CD8-positive, alpha-beta memory T cell (primary cell): ENCODE measurements around the gene NFASC. TPM values are rescaled to one million over a fixed set of nuclear protein-coding genes. Genes with fewer than 3 reads are reported as not detected.

Experiments
- CTCF ChIA-PET: fragments of 350-600 bp; sonication (Branson Sonifier 250); formaldehyde crosslinking; loops from one replicate; lab custom pipeline; 2021; ENCODE audit warnings: antibody characterized with exemption; lab: Charles Lee
- POLR2A ChIA-PET: fragments of 350-600 bp; sonication (Branson Sonifier 250); formaldehyde crosslinking; loops from one replicate; lab custom pipeline; 2021; ENCODE audit warnings: antibody characterized with exemption; lab: Charles Lee
- DNase-seq, 5 donors: peaks; one replicate each; pipeline versions ENCODE4 v3.0.0 to v3.0.0-alpha.2; 2020 to 2022; ENCODE audit warnings: mixed read lengths in 1 of 5
- H3K27ac ChIP-seq: one replicate; pipeline ENCODE4 v1.7.0; 2013; ENCODE audit warnings: low read depth, mild to moderate bottlenecking, low read length, moderate library complexity
- H3K27me3 ChIP-seq: 2 replicates; pipeline ENCODE4 v1.7.0; 2013; ENCODE audit warnings: low read length, mild to moderate bottlenecking; ENCODE audit not compliant: insufficient read depth, poor library complexity, severe bottlenecking
- H3K36me3 ChIP-seq: 2 replicates; pipeline ENCODE4 v1.7.0; 2013; ENCODE audit warnings: mild to moderate bottlenecking, low read length, moderate library complexity; ENCODE audit not compliant: insufficient read depth
- H3K4me1 ChIP-seq: 2 replicates; pipeline ENCODE4 v1.7.0; 2013; ENCODE audit warnings: mild to moderate bottlenecking, low read length, moderate library complexity; ENCODE audit not compliant: insufficient read depth
- H3K4me3 ChIP-seq: 2 replicates; pipeline ENCODE4 v1.7.0; 2013; ENCODE audit warnings: mild to moderate bottlenecking, low read length
- H3K9me3 ChIP-seq: 2 replicates; pipeline ENCODE4 v1.7.0; 2013; ENCODE audit warnings: mild to moderate bottlenecking, low read length
- H3K27ac Mint-ChIP-seq, 8 donors: one replicate each; pipeline ENCODE4 v1.8.0; 2020 to 2021; ENCODE audit warnings: mixed read lengths in 8 of 8, mild to moderate bottlenecking in 6 of 8, inconsistent platforms in 3 of 8, moderate library complexity in 3 of 8
- H3K27me3 Mint-ChIP-seq, 2 donors: one replicate each; pipeline ENCODE4 v1.8.0; 2020 to 2021; ENCODE audit warnings: mixed read lengths in 2 of 2, mild to moderate bottlenecking in 1 of 2, moderate library complexity in 1 of 2
- H3K36me3 Mint-ChIP-seq, 3 donors: one replicate each; pipeline ENCODE4 v1.8.0; 2020 to 2021; ENCODE audit warnings: mixed read lengths in 3 of 3, inconsistent platforms in 1 of 3, mild to moderate bottlenecking in 1 of 3
- H3K4me1 Mint-ChIP-seq, 3 donors: one replicate each; pipeline ENCODE4 v1.8.0; 2020 to 2021; ENCODE audit warnings: mixed read lengths in 3 of 3, inconsistent platforms in 1 of 3, mild to moderate bottlenecking in 1 of 3
- H3K4me3 Mint-ChIP-seq, 7 donors: one replicate each; pipeline ENCODE4 v1.8.0; 2020 to 2021; ENCODE audit warnings: mixed read lengths in 7 of 7, mild to moderate bottlenecking in 6 of 7, moderate library complexity in 4 of 7, inconsistent platforms in 2 of 7
- H3K9me3 Mint-ChIP-seq, 5 donors: one replicate each; pipeline ENCODE4 v1.8.0; 2020 to 2022; ENCODE audit warnings: mixed read lengths in 5 of 5, mild to moderate bottlenecking in 3 of 5, moderate library complexity in 2 of 5, inconsistent platforms in 1 of 5
- polyA plus RNA-seq: library from polyadenylated mRNA; unstranded; fragments of 300-500 nt; fragmentation: Illumina TruSeq; gene quantifications from one replicate; pipeline ENCODE4 v1.2.3, GENCODE V29; 2021
- total RNA-seq, 2 experiments: library from RNA; stranded (reverse); gene quantifications; one replicate each; pipeline ENCODE4 v1.2.3, GENCODE V29; 2021

The NFASC gene
- total and polyA plus RNA-seq, 3 experiments from 2014 or later, result 0.11 to 0.16 TPM; not detected in 1

GRCh38 chr1:205058853-205059252, 188.2 kb downstream of the NFASC start:
- Mint-ChIP-seq H3K27me3 (peaks cover 0 to 3% of the 10 kb centered on the region in 2 donors), H3K9me3 (no peaks in the 10 kb centered on the region), H3K36me3 (no peaks in the 10 kb centered on the region), H3K27ac (no peak overlapping the region), H3K4me3 (no peak overlapping the region), H3K4me1 (no peaks in the 10 kb centered on the region)
- H3K9me3 ChIP-seq, result no peaks in the 10 kb centered on the region
- no peak overlapping the region for H3K4me3 ChIP-seq
- POLR2A ChIA-PET, result no interaction called here
- H3K36me3 ChIP-seq, result no peaks in the 10 kb centered on the region
- CTCF ChIA-PET, result no interaction called here
- H3K27ac ChIP-seq, result no peak overlapping the region
- H3K4me1 ChIP-seq, result no peaks in the 10 kb centered on the region
- no peak for DNase-seq
- no peaks in the 10 kb centered on the region for H3K27me3 ChIP-seq

GRCh38 chr1:205059660-205060059, 189.0 kb downstream of the NFASC start:
- H3K9me3 ChIP-seq, result no peaks in the 10 kb centered on the region
- Mint-ChIP-seq H3K9me3 (no peaks in the 10 kb centered on the region), H3K4me1 (no peaks in the 10 kb centered on the region), H3K27ac (peak overlapping the region in 1 of 8 donors; percentile 72), H3K27me3 (peaks cover 0 to 3% of the 10 kb centered on the region in 2 donors), H3K4me3 (no peak overlapping the region), H3K36me3 (no peaks in the 10 kb centered on the region)
- no peaks in the 10 kb centered on the region for H3K27me3 ChIP-seq
- H3K36me3 ChIP-seq, result no peaks in the 10 kb centered on the region
- H3K4me1 ChIP-seq, result no peaks in the 10 kb centered on the region
- ChIA-PET POLR2A (no interaction called here), CTCF (no interaction called here)
- no peak for DNase-seq
- H3K4me3 ChIP-seq, result no peak overlapping the region
- H3K27ac ChIP-seq, result no peak overlapping the region

DNA sequence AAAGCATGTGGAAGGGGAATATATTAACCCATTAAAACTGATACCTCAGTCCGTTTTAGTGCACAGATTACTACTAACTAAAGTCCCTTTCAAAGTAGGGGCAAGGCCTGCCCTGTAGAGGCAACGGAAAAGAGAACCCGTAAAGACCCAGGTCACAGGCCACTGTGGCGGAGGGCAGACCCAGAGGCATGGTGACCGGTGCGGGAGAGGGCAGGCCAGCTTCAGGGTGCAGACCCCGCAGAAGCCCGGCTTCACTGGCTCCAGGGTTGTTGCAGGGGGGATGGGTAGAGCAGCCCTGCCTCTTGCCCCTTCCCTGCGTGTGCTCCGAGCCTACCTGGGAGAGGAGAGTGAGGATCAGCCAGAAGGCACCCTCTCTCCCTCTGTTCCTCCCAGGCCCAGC, 190.1 kb downstream of the NFASC start:
- Histone ChIP-seq H3K36me3 (no peaks in the 10 kb centered on the region), H3K4me3 (no peak overlapping the region), H3K9me3 (no peaks in the 10 kb centered on the region), H3K27ac (no peak overlapping the region), H3K4me1 (no peaks in the 10 kb centered on the region), H3K27me3 (no peaks in the 10 kb centered on the region)
- POLR2A ChIA-PET, result no interaction called here
- Mint-ChIP-seq H3K36me3 (no peaks in the 10 kb centered on the region), H3K4me3 (no peak overlapping the region), H3K27me3 (peaks cover 0 to 2% of the 10 kb centered on the region in 2 donors), H3K27ac (no peak overlapping the region), H3K9me3 (no peaks in the 10 kb centered on the region), H3K4me1 (no peaks in the 10 kb centered on the region)
- CTCF ChIA-PET, result interaction anchor here (1.5 to 2.0 kb wide), 3 partner anchors 20 to 195 kb away, joined by 3 to 7 read pairs (median 4); no protein-coding TSS in a partner anchor
- DNase-seq, result no peak

GRCh38 chr1:205061227-205061626, 190.6 kb downstream of the NFASC start:
- Mint-ChIP-seq H3K27me3 (no peaks in the 10 kb centered on the region), H3K9me3 (no peaks in the 10 kb centered on the region), H3K4me3 (no peak overlapping the region), H3K27ac (no peak overlapping the region), H3K36me3 (no peaks in the 10 kb centered on the region), H3K4me1 (no peaks in the 10 kb centered on the region)
- Histone ChIP-seq H3K9me3 (no peaks in the 10 kb centered on the region), H3K4me1 (no peaks in the 10 kb centered on the region), H3K27me3 (no peaks in the 10 kb centered on the region), H3K27ac (no peak overlapping the region), H3K36me3 (no peaks in the 10 kb centered on the region), H3K4me3 (no peak overlapping the region)
- ChIA-PET POLR2A (no interaction called here), CTCF (interaction anchor here (0.7 to 2.3 kb wide), 10 partner anchors 10 to 194 kb away, joined by 3 to 12 read pairs (median 4); no protein-coding TSS in a partner anchor)
- DNase-seq, result peak in 1 of 5 donors; percentile 30

- no peak overlapping the region for H3K4me3 ChIP-seq
- Mint-ChIP-seq H3K4me3 (no peak overlapping the region), H3K36me3 (no peaks in the 10 kb centered on the region), H3K9me3 (no peaks in the 10 kb centered on the region), H3K4me1 (no peaks in the 10 kb centered on the region), H3K27ac (no peak overlapping the region), H3K27me3 (no peaks in the 10 kb centered on the region)
- ChIA-PET CTCF (interaction anchor here (0.7 to 2.3 kb wide), 10 partner anchors 10 to 194 kb away, joined by 3 to 12 read pairs (median 4); no protein-coding TSS in a partner anchor), POLR2A (no interaction called here)
- no peaks in the 10 kb centered on the region for H3K36me3 ChIP-seq
- H3K9me3 ChIP-seq, result no peaks in the 10 kb centered on the region
- no peak overlapping the region for H3K27ac ChIP-seq
- peak; percentile 27 to 68 (median 30) for DNase-seq
- H3K4me1 ChIP-seq, result no peaks in the 10 kb centered on the region
- H3K27me3 ChIP-seq, result no peaks in the 10 kb centered on the region
These were observed 191.0 kb downstream of the NFASC start for GRCh38 chr1:205061665-205062069.

GRCh38 chr1:205062319-205062718, 191.7 kb downstream of the NFASC start:
- ChIA-PET POLR2A (no interaction called here), CTCF (interaction anchor here (0.8 to 2.3 kb wide), 8 partner anchors 9 to 193 kb away, joined by 3 to 12 read pairs (median 4); no protein-coding TSS in a partner anchor)
- no peaks in the 10 kb centered on the region for H3K27me3 ChIP-seq
- Mint-ChIP-seq H3K4me1 (no peaks in the 10 kb centered on the region), H3K27me3 (no peaks in the 10 kb centered on the region), H3K9me3 (no peaks in the 10 kb centered on the region), H3K4me3 (no peak overlapping the region), H3K36me3 (no peaks in the 10 kb centered on the region), H3K27ac (no peak overlapping the region)
- peak in 1 of 5 donors; percentile 21 for DNase-seq
- no peak overlapping the region for H3K4me3 ChIP-seq
- H3K36me3 ChIP-seq, result no peaks in the 10 kb centered on the region
- H3K4me1 ChIP-seq, result no peaks in the 10 kb centered on the region
- no peak overlapping the region for H3K27ac ChIP-seq
- no peaks in the 10 kb centered on the region for H3K9me3 ChIP-seq

- no peaks in the 10 kb centered on the region for H3K9me3 ChIP-seq
- ChIA-PET POLR2A (no interaction called here), CTCF (interaction anchor here (0.8 to 2.3 kb wide), 3 partner anchors 9 to 65 kb away, joined by 3 to 12 read pairs (median 4); no protein-coding TSS in a partner anchor)
- no peaks in the 10 kb centered on the region for H3K27me3 Mint-ChIP-seq
- H3K27me3 ChIP-seq, result no peaks in the 10 kb centered on the region
- no peak overlapping the region for H3K4me3 Mint-ChIP-seq
- H3K4me1 Mint-ChIP-seq, result no peaks in the 10 kb centered on the region
- DNase-seq, result no peak
- H3K4me1 ChIP-seq, result no peaks in the 10 kb centered on the region
- H3K4me3 ChIP-seq, result no peak overlapping the region
- H3K27ac Mint-ChIP-seq, result no peak overlapping the region
- no peaks in the 10 kb centered on the region for H3K36me3 Mint-ChIP-seq
- no peaks in the 10 kb centered on the region for H3K36me3 ChIP-seq
- H3K9me3 Mint-ChIP-seq, result no peaks in the 10 kb centered on the region
- no peak overlapping the region for H3K27ac ChIP-seq
These were observed 192.2 kb downstream of the NFASC start for GRCh38 chr1:205062895-205063294.

- no peaks in the 10 kb centered on the region for H3K36me3 Mint-ChIP-seq
- Histone ChIP-seq H3K9me3 (no peaks in the 10 kb centered on the region), H3K27me3 (no peaks in the 10 kb centered on the region), H3K4me1 (no peaks in the 10 kb centered on the region), H3K27ac (no peak overlapping the region), H3K4me3 (no peak overlapping the region), H3K36me3 (no peaks in the 10 kb centered on the region)
- H3K4me1 Mint-ChIP-seq, result no peaks in the 10 kb centered on the region
- no peak overlapping the region for H3K4me3 Mint-ChIP-seq
- H3K27ac Mint-ChIP-seq, result peak overlapping the region in 1 of 8 donors; percentile 56
- DNase-seq, result peak in 1 of 5 donors; percentile 24
- ChIA-PET CTCF (no interaction called here), POLR2A (no interaction called here)
- H3K27me3 Mint-ChIP-seq, result no peaks in the 10 kb centered on the region
- H3K9me3 Mint-ChIP-seq, result no peaks in the 10 kb centered on the region
These were observed 193.6 kb downstream of the NFASC start for GRCh38 chr1:205064301-205064700.
